ENCODE data around the gene PTPN21. TPM values are rescaled to one million over a fixed set of nuclear protein-coding genes. Genes with fewer than 3 reads are reported as not detected.

PTPN21 gene
- total and polyA plus RNA-seq, 9 of the 15 experiments (the other 6 are each of a cell fraction or from before 2014, with no cell fraction given): 0.06 to 1.9 (median 0.94) TPM

- TF ChIP-seq, protein P1, sequence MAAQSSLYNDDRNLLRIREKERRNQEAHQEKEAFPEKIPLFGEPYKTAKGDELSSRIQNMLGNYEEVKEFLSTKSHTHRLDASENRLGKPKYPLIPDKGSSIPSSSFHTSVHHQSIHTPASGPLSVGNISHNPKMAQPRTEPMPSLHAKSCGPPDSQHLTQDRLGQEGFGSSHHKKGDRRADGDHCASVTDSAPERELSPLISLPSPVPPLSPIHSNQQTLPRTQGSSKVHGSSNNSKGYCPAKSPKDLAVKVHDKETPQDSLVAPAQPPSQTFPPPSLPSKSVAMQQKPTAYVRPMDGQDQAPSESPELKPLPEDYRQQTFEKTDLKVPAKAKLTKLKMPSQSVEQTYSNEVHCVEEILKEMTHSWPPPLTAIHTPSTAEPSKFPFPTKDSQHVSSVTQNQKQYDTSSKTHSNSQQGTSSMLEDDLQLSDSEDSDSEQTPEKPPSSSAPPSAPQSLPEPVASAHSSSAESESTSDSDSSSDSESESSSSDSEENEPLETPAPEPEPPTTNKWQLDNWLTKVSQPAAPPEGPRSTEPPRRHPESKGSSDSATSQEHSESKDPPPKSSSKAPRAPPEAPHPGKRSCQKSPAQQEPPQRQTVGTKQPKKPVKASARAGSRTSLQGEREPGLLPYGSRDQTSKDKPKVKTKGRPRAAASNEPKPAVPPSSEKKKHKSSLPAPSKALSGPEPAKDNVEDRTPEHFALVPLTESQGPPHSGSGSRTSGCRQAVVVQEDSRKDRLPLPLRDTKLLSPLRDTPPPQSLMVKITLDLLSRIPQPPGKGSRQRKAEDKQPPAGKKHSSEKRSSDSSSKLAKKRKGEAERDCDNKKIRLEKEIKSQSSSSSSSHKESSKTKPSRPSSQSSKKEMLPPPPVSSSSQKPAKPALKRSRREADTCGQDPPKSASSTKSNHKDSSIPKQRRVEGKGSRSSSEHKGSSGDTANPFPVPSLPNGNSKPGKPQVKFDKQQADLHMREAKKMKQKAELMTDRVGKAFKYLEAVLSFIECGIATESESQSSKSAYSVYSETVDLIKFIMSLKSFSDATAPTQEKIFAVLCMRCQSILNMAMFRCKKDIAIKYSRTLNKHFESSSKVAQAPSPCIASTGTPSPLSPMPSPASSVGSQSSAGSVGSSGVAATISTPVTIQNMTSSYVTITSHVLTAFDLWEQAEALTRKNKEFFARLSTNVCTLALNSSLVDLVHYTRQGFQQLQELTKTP (IDR thresholded peaks at IDR 0.05; ENCODE audit: low read depth in 1 of 2, partially characterized antibody in 2 of 2): no peak
- no peak for TF ChIP-seq IRF2 (CRISPR knock-in tag; IDR thresholded peaks at IDR 0.05)
- peak; percentile 54; the same call in 1 of the 2 replicates for TF ChIP-seq REST (IDR thresholded peaks at IDR 0.05; ENCODE audit: borderline replicate concordance)
- no peak for TF ChIP-seq REST (CRISPR knock-in tag; IDR thresholded peaks at IDR 0.05; ENCODE audit: low read depth)
- TF ChIP-seq TEAD1 (CRISPR knock-in tag; IDR thresholded peaks at IDR 0.05): no peak
Measured at GRCh38 chr14:88492272-88493089, 62.3 kb downstream of the PTPN21 start (continued).
